Measurements from ENCODE around the gene MICOS13.

MICOS13 gene

GRCh38 chr19:5671600-5671999 lies 8.7 kb downstream of the MICOS13 start:
- no peak for DNase-seq (ENCODE audit: low read depth)
- TF ChIP-seq CTCF (conservative IDR thresholded peaks at IDR 0.05; ENCODE audit: low read length) = no peak
- no peak overlapping the region for H3K4me3 ChIP-seq (ENCODE audit: low read length)

- TF ChIP-seq CTCF (conservative IDR thresholded peaks at IDR 0.05; ENCODE audit: low read length) = no peak
- H3K4me3 ChIP-seq (ENCODE audit: low read length) = no peak overlapping the region
- no peak for DNase-seq (ENCODE audit: low read depth)
Measured at GRCh38 chr19:5669212-5669611, 11.1 kb downstream of the MICOS13 start.

GRCh38 chr19:5667751-5668271 lies 12.5 kb downstream of the MICOS13 start:
- no peak overlapping the region for H3K4me3 ChIP-seq (ENCODE audit: low read length)
- no peak for DNase-seq (ENCODE audit: low read depth)
- TF ChIP-seq CTCF (conservative IDR thresholded peaks at IDR 0.05; ENCODE audit: low read length) = no peak

- no peak overlapping the region for H3K4me3 ChIP-seq (ENCODE audit: low read length)
- no peak for DNase-seq (ENCODE audit: low read depth)
- no peak for TF ChIP-seq CTCF (conservative IDR thresholded peaks at IDR 0.05; ENCODE audit: low read length)
Measured at GRCh38 chr19:5666921-5667610, 13.2 kb downstream of the MICOS13 start.

- TF ChIP-seq CTCF (conservative IDR thresholded peaks at IDR 0.05; ENCODE audit: low read length) = peak; percentile 33; the same call in 1 of the 2 replicates
- DNase-seq (ENCODE audit: low read depth) = peak; percentile 52
- no peak overlapping the region for H3K4me3 ChIP-seq (ENCODE audit: low read length)
Measured at GRCh38 chr19:5665781-5666513, 14.4 kb downstream of the MICOS13 start.

GRCh38 chr19:5664515-5664914 lies 15.8 kb downstream of the MICOS13 start:
- DNase-seq (ENCODE audit: low read depth) = no peak
- H3K4me3 ChIP-seq (ENCODE audit: low read length) = no peak overlapping the region

More at GRCh38 chr19:5664515-5664914, 15.8 kb downstream of the MICOS13 start:
- no peak for TF ChIP-seq CTCF (conservative IDR thresholded peaks at IDR 0.05; ENCODE audit: low read length)
